HG03139 (cell line): Measurements from ENCODE around the gene SLC6A9.

Experiments
- ATAC-seq: cut with Tn5 transposase; IDR thresholded peaks from one replicate; pipeline ENCODE4 v1.9.1; 2021; ENCODE audit not compliant: unreplicated experiment

The SLC6A9 gene

GRCh38 chr1:44031252-44032169 lies at the start of gene SLC6A9:
Gene SLC6A9, minus strand, starts transcription at chr1:44031462. Its CDS starts 7,185 bp downstream, at chr1:44024277.
- no peak for ATAC-seq

GRCh38 chr1:44079566-44079965 lies 48.3 kb upstream of the SLC6A9 start:
- no peak for ATAC-seq

GRCh38 chr1:44078104-44078503 lies 46.8 kb upstream of the SLC6A9 start:
- no peak for ATAC-seq

- no peak for ATAC-seq
Measured at GRCh38 chr1:44077421-44077820, 46.2 kb upstream of the SLC6A9 start.

- no peak for ATAC-seq
Measured at GRCh38 chr1:44076066-44076465, 44.8 kb upstream of the SLC6A9 start.

GRCh38 chr1:44074415-44074814 lies 43.2 kb upstream of the SLC6A9 start:
- no peak for ATAC-seq

- no peak for ATAC-seq
Measured at GRCh38 chr1:44073528-44073927, 42.3 kb upstream of the SLC6A9 start.

- no peak for ATAC-seq
Measured at GRCh38 chr1:44072821-44073220, 41.6 kb upstream of the SLC6A9 start.

GRCh38 chr1:44072204-44072603 lies 40.9 kb upstream of the SLC6A9 start:
- ATAC-seq = no peak

GRCh38 chr1:44071461-44071860 lies 40.2 kb upstream of the SLC6A9 start:
- no peak for ATAC-seq

- ATAC-seq = no peak
Measured at GRCh38 chr1:44068442-44068921, 37.2 kb upstream of the SLC6A9 start.

GRCh38 chr1:44067266-44068250 lies 36.3 kb upstream of the SLC6A9 start:
- ATAC-seq = no peak

GRCh38 chr1:44062656-44063179 lies 31.5 kb upstream of the SLC6A9 start:
- ATAC-seq = no peak

- ATAC-seq = no peak
Measured at GRCh38 chr1:44061857-44062256, 30.6 kb upstream of the SLC6A9 start.

GRCh38 chr1:44060830-44061267 lies 29.6 kb upstream of the SLC6A9 start:
- no peak for ATAC-seq

GRCh38 chr1:44059664-44060355 lies 28.5 kb upstream of the SLC6A9 start:
- ATAC-seq = no peak

- ATAC-seq = no peak
Measured at GRCh38 chr1:44059212-44059611, 27.9 kb upstream of the SLC6A9 start.

GRCh38 chr1:44057293-44057692 lies 26.0 kb upstream of the SLC6A9 start:
- no peak for ATAC-seq

- ATAC-seq = no peak
Measured at GRCh38 chr1:44053394-44053793, 22.1 kb upstream of the SLC6A9 start.

GRCh38 chr1:44050261-44050660 lies 19.0 kb upstream of the SLC6A9 start:
- ATAC-seq = no peak
